ENCODE results near the gene VAMP1.

The VAMP1 gene

DNA sequence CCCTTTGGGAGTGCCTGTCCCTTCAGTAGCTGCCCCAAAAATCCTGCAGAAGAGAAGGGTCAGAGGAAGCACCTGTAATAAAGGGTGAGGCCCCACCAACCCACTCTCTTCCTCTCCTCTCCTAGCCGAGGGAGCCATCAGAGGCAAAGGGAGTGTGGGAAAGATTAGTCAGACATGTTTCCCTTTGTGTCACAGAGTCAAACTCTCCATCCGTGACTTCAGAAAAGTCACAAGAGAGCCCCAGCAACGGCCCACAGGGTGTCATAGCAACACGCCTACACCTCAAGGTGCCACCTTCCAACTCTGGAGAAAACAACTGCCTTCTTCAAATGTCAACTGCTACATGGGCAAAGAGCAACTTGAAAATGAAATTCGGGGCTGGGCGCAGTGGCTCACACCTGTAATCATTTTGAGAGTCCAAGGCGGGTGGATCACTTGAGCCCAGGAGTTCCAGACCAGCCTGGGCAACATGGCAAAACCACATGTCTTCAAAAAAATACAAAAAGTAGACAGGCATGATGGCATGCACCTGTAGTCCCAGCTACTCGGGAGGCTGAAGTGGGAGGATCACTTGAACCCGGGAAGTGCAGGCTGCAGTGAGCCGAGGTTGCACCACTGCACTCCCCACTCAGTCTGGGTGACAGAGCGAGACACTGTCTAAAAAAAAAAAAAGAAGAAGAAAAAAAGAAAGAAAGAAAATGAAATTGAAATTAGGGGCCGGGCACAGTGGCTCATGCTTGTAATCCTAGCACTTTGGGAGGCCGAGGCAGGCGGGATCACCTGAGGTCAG is 43.4 kb downstream of the VAMP1 start:
- TF ChIP-seq, protein P1, sequence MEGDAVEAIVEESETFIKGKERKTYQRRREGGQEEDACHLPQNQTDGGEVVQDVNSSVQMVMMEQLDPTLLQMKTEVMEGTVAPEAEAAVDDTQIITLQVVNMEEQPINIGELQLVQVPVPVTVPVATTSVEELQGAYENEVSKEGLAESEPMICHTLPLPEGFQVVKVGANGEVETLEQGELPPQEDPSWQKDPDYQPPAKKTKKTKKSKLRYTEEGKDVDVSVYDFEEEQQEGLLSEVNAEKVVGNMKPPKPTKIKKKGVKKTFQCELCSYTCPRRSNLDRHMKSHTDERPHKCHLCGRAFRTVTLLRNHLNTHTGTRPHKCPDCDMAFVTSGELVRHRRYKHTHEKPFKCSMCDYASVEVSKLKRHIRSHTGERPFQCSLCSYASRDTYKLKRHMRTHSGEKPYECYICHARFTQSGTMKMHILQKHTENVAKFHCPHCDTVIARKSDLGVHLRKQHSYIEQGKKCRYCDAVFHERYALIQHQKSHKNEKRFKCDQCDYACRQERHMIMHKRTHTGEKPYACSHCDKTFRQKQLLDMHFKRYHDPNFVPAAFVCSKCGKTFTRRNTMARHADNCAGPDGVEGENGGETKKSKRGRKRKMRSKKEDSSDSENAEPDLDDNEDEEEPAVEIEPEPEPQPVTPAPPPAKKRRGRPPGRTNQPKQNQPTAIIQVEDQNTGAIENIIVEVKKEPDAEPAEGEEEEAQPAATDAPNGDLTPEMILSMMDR (IDR thresholded peaks at IDR 0.05; ENCODE audit: low read depth, low read length, missing control alignments): no peak
- no peak for DNase-seq (ENCODE audit: extremely low read depth, low read depth)
- no peak overlapping the region for H3K4me3 ChIP-seq (replicated peaks; ENCODE audit: low read depth, low read length)

DNA sequence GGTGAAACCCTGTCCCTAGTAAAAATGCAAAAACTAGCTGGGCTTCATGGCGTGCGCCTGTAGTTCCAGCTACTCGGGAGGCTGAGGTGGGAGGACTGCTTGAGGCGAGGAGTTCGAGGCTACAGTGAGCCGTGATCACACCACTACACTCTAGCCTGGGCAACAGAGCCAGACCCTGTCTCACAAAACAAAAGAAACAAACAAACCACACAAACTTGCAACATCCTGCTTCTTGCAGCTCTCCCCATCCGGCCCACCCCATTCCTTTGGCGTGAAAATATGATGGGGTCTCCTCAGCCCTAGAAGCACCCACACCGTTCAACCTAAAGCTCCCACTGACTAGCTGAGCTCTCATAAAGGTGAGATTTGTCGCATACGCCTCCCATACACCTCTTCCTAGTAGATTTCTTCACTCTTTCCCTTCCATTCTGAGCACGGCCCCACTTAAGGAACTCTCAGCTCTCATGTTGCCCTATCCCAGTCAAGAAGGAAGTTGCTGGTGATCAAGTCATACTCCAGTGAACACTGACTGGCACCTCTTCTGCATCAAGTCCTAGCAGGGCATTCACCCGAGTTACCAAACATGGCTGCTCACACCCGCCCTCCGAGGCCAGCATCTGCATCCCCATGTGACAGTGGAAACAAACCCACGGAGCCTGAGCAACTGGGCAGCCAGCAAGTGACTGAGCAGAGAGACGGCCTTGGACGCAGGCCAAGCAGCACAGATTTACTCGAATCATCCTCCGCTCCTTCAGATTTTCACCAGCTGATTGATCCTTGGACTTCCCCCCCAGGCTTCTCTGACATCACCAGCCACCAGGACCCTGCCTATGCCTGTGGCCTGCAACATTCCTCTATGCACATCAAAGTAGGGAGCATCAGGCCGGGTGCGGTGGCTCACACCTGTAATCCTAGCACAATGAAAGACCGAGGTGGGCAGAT is 44.6 kb downstream of the VAMP1 start:
- TF ChIP-seq, protein P1 (IDR thresholded peaks at IDR 0.05; ENCODE audit: low read depth, low read length, missing control alignments): no peak
- DNase-seq (ENCODE audit: extremely low read depth, low read depth): no peak
- no peak overlapping the region for H3K4me3 ChIP-seq (replicated peaks; ENCODE audit: low read depth, low read length)

DNA sequence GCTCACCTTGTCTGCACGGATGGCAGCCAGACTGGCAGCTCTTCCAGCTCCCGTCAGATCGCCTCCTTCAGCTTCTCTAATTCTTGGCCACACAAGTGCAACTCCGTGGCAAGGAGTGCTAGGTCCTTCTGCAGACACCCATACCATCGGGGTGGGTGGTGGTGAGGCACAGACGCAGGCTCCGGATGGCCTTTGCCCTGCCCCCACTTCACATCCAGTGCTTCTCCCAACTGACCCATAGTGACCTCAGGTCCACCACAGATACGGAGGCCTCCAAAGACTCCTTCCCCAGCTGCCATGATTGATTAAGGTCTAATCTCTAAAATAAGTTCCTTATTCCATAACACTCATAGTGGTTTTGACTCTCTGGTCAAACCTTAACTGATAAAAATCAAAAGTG is 45.6 kb downstream of the VAMP1 start:
- no peak overlapping the region for H3K4me3 ChIP-seq (replicated peaks; ENCODE audit: low read depth, low read length)
- DNase-seq (ENCODE audit: extremely low read depth, low read depth): no peak
- TF ChIP-seq, protein P1 (IDR thresholded peaks at IDR 0.05; ENCODE audit: low read depth, low read length, missing control alignments): no peak

DNA sequence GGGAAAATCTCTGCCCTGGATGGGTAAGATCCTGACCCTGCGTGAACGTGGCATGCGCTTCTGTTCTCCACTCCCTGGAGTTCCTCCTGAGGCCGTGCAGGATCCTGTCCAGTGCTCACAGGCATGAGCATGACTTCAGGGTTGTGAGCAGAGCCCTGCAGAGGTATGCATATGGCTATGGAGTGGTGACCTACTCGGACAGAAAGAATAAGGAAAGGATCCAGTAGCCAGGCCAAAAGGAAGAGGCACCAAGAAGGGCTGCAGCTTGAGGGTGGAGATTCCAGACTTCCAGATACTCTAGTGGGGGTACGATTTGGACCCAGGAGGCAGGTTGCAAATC is 46.5 kb downstream of the VAMP1 start:
- no peak overlapping the region for H3K4me3 ChIP-seq (replicated peaks; ENCODE audit: low read depth, low read length)
- DNase-seq (ENCODE audit: extremely low read depth, low read depth): no peak
- TF ChIP-seq, protein P1 (IDR thresholded peaks at IDR 0.05; ENCODE audit: low read depth, low read length, missing control alignments): no peak

DNA sequence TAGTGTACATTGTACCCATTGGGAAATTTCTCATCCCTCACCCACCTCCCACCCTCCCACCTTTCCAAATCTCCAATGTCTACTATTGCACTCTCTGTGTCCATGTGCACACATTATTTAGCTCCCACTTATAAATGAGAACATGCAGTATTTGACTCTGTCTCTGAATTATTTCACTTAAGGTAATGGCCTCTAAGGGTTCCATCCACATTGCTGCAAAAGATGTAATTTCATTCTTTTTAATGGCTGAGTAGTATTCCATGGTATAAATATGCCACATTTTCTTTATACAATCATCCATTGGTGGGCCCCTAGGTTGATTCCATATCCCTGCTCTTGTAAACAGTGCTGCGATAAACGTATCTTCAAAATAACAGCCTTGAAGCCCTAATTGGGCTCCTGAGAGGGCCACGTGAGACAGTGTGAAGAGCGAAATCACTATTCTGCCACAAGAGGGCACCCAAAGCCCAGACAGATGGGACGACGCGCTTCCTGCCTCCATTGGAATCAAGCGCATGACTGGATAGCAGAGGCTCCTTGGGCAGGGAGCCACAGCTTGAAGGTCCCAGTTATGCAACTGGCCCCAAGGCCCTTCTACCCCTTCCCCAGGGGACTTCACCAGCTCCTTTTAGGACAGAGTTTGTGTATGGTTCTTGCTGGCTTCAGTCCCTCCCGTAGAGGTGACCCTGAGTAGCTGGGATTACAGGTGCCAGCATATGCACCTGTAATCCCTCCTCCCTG is 47.0 kb downstream of the VAMP1 start:
- TF ChIP-seq, protein P1 (IDR thresholded peaks at IDR 0.05; ENCODE audit: low read depth, low read length, missing control alignments): peak; percentile 80
- H3K4me3 ChIP-seq (replicated peaks; ENCODE audit: low read depth, low read length): no peak overlapping the region

DNA sequence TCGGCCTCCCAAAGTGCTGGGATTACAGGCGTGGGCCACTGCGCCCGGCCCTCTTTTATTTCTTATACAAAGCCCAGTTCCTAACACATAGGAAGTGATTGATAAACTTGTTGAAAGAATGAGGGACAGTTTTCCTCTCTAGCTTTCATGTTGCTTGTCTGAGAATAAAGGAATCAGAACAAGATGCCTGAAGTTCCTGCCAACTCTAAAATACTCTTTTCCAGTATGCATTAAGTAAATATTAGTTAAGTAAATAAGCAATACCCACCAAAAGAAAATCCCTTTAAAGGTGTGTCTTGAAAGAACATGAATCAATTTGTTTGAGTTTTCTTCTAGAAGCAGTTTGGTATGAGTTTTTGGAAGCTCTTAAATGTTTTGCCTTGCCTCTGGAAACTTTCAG is 50.1 kb downstream of the VAMP1 start:
- no peak for DNase-seq (ENCODE audit: extremely low read depth, low read depth)
- H3K4me3 ChIP-seq (replicated peaks; ENCODE audit: low read depth, low read length): no peak overlapping the region
- TF ChIP-seq, protein P1 (IDR thresholded peaks at IDR 0.05; ENCODE audit: low read depth, low read length, missing control alignments): no peak

More for the DNA sequence above, 47.0 kb downstream of the VAMP1 start:
- DNase-seq (ENCODE audit: extremely low read depth, low read depth): peak; percentile 85
